HepG2 (cell line): ENCODE measurements around the gene C14orf119. TPM values are rescaled to one million over a fixed set of nuclear protein-coding genes. Genes with fewer than 3 reads are reported as not detected.

Experiments
- BATF2 ChIP-seq: sonication (generic); formaldehyde crosslinking; IDR thresholded peaks from 2 replicates; pipeline ENCODE4 v1.8.0; 2022; ENCODE audit warnings: mild to moderate bottlenecking, missing genetic modification reagents, moderate library complexity
- CERS6 ChIP-seq: sonication (generic); formaldehyde crosslinking; IDR thresholded peaks from 2 replicates; pipeline ENCODE4 v1.5.0; 2020; ENCODE audit warnings: missing genetic modification reagents
- ETS1 ChIP-seq: sonication (generic); formaldehyde crosslinking; IDR thresholded peaks from 2 replicates; pipeline ENCODE4 v1.4.0; 2020; ENCODE audit warnings: missing genetic modification reagents
- FOSL2 ChIP-seq: sonication (generic); formaldehyde crosslinking; IDR thresholded peaks from 2 replicates; pipeline ENCODE4 v1.4.0; 2020; ENCODE audit warnings: missing genetic modification reagents
- GABPA ChIP-seq, 2 experiments: IDR thresholded peaks; 2 replicates each; pipeline ENCODE4 v1.6.1; 2011 to 2016; ENCODE audit warnings: low read depth in 2 of 2, low read length in 1 of 2, missing biosample characterization in 1 of 2, missing genetic modification characterization in 1 of 2
- HINFP ChIP-seq: sonication (generic); formaldehyde crosslinking; IDR thresholded peaks from 2 replicates; pipeline ENCODE4 v1.4.0; 2020; ENCODE audit warnings: low read depth, mild to moderate bottlenecking, missing genetic modification reagents
- SKI ChIP-seq: fragments of 450-650 bp; IDR thresholded peaks from one replicate; pipeline ENCODE4 v1.6.1; 2018; ENCODE audit warnings: mild to moderate bottlenecking; ENCODE audit not compliant: partially characterized antibody
- ZBTB2 ChIP-seq: sonication (generic); formaldehyde crosslinking; IDR thresholded peaks from 2 replicates; pipeline ENCODE4 v1.8.0; 2022; ENCODE audit warnings: low read depth, missing genetic modification reagents
- ZFP36L1 ChIP-seq: sonication (generic); formaldehyde crosslinking; IDR thresholded peaks from 2 replicates; pipeline ENCODE4 v1.8.0; 2022; ENCODE audit warnings: mild to moderate bottlenecking, missing genetic modification reagents, moderate library complexity
- ZFP90 ChIP-seq: sonication (generic); formaldehyde crosslinking; IDR thresholded peaks from 2 replicates; pipeline ENCODE4 v1.8.0; 2022; ENCODE audit warnings: missing genetic modification reagents, mild to moderate bottlenecking, inconsistent platforms, borderline replicate concordance
- ZNF232 ChIP-seq: sonication (generic); formaldehyde crosslinking; IDR thresholded peaks from 2 replicates; pipeline ENCODE4 v1.4.0; 2020; ENCODE audit warnings: missing genetic modification reagents, borderline replicate concordance
- ZNF234 ChIP-seq: sonication (generic); formaldehyde crosslinking; conservative IDR thresholded peaks from 2 replicates; pipeline ENCODE4 v1.5.1; 2020; ENCODE audit warnings: mild to moderate bottlenecking, missing genetic modification reagents
- ZNF446 ChIP-seq: sonication (generic); formaldehyde crosslinking; IDR thresholded peaks from 2 replicates; pipeline ENCODE4 v1.5.0; 2020; ENCODE audit warnings: mild to moderate bottlenecking, missing genetic modification reagents
- ZNF687 ChIP-seq: sonication (generic); formaldehyde crosslinking; IDR thresholded peaks from 2 replicates; pipeline ENCODE4 v1.5.1; 2020; ENCODE audit warnings: mild to moderate bottlenecking, missing genetic modification reagents, moderate library complexity
- ZNF772 ChIP-seq: sonication (generic); formaldehyde crosslinking; IDR thresholded peaks from 2 replicates; pipeline ENCODE4 v1.5.0; 2020; ENCODE audit warnings: mild to moderate bottlenecking, missing genetic modification reagents
- ZNF776 ChIP-seq: sonication (generic); formaldehyde crosslinking; IDR thresholded peaks from 2 replicates; pipeline ENCODE4 v1.4.0; 2020; ENCODE audit warnings: mild to moderate bottlenecking, missing genetic modification reagents
- ZSCAN29 ChIP-seq: sonication (generic); formaldehyde crosslinking; conservative IDR thresholded peaks from 2 replicates; pipeline ENCODE4 v1.4.0; 2020; ENCODE audit warnings: mild to moderate bottlenecking, missing genetic modification reagents
- polyA plus RNA-seq, 8 experiments: library from polyadenylated mRNA; depleted of rRNA in 3 of 8; stranded (reverse) in 7 of 8; unstranded in 1 of 8; fragments of >200 nt; fragmentation: Illumina TruSeq in 4 of 8; extraction: Trizol in 4 of 8; gene quantifications; 2 replicates each; pipeline versions ENCODE4 v1.2.1 to v1.2.3, GENCODE V29; 2011 to 2016; ENCODE audit warnings: low read depth in 4 of 8, missing spikeins in 1 of 8, mixed read lengths in 1 of 8; ENCODE audit not compliant: insufficient read depth in 1 of 8
- total RNA-seq, 5 experiments: library from RNA; depleted of rRNA; stranded (reverse); fragments of >200 nt; fragmentation: Illumina TruSeq; extraction: Trizol; gene quantifications; 2 replicates each; pipeline ENCODE4 v1.2.3, GENCODE V29; 2016; ENCODE audit warnings: low read depth in 1 of 5

C14orf119 gene
- total and polyA plus RNA-seq, 2 of the 13 experiments (the other 11 are each of a cell fraction or from before 2014, with no cell fraction given) = 117 to 206 TPM

GRCh38 chr14:23115039-23115731 is 19.9 kb downstream of the C14orf119 start (continued):
- TF ChIP-seq ZNF234 (CRISPR knock-in tag) (0 out of 2 replicates have a peak, but pooled peaks have one; percentile 35), HINFP (CRISPR knock-in tag) (no peak), FOSL2 (CRISPR knock-in tag) (peak; percentile 62), SKI (peak; percentile 3), ZSCAN29 (CRISPR knock-in tag) (no peak), BATF2 (0 out of 2 replicates have a peak, but pooled peaks have one; percentile 17), ZNF232 (CRISPR knock-in tag) (no peak), ZFP36L1 (CRISPR knock-in tag) (no peak), ZNF687 (CRISPR knock-in tag) (peak; percentile 30; the same call in 1 of the 2 replicates), GABPA (IDR thresholded peaks at IDR 0.05; ENCODE audit: low read depth, low read length) (no peak), GABPA (CRISPR knock-in tag; IDR thresholded peaks at IDR 0.05; ENCODE audit: low read depth) (no peak), ZNF772 (CRISPR knock-in tag) (0 out of 2 replicates have a peak, but pooled peaks have one; percentile 38), CERS6 (CRISPR knock-in tag) (no peak), ETS1 (CRISPR knock-in tag) (no peak), ZFP90 (CRISPR knock-in tag) (no peak), ZNF446 (CRISPR knock-in tag) (no peak), ZNF776 (CRISPR knock-in tag) (peak; percentile 27; the same call in 1 of the 2 replicates), ZBTB2 (CRISPR knock-in tag) (no peak)
